Ovary (tissue), 3 donors: Measurements from ENCODE around the gene UGGT2.

Source experiments
- CTCF ChIP-seq, 3 donors: fragments of 450-650 bp in 2 of 3; fragments of 200-600 bp in 1 of 3; IDR thresholded peaks; one replicate each; pipeline versions ENCODE4 v1.5.1 to v1.8.0; 2016 to 2022; ENCODE audit warnings: antibody characterized with exemption in 3 of 3, mild to moderate bottlenecking in 1 of 3
- POLR2A ChIP-seq: fragments of 450-650 bp; IDR thresholded peaks from one replicate; pipeline ENCODE4 v1.6.1; 2017; ENCODE audit warnings: antibody characterized with exemption, mild to moderate bottlenecking, moderate library complexity
- donor health status: DM: no; HTN: no; CAD: no.

DNA sequence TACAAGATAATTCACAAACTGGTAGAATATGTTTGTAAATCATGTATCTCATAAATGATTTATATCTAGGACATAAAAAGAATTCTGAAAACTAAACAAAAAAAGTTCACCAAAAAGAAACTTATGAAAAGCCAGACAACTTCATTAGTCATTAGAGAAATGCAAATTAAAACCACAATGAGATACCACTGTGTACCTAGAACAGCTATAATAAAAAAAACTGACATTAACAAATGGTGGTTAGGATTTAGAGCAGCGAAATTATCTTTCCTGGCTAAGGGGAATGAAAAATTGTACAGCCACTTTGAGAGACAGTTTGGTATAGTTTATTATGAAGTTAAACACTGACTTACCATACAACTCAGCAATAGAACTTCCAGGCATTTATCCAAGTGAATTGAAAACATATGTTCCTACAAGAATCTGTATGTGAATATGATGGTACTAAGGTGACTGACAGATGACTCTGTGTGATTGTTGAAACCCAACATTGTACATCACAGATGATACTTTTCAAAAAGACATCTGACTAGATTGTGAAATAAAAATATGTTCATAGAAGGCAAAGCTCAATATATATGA is 41.8 kb downstream of the UGGT2 start:
- no peak for TF ChIP-seq CTCF (IDR thresholded peaks at IDR 0.05)
- no peak for TF ChIP-seq POLR2A
